Measurements from ENCODE around the gene PRRC2B. TPM values are rescaled to one million over a fixed set of nuclear protein-coding genes. Genes with fewer than 3 reads are reported as not detected.

PRRC2B gene
- total and polyA plus RNA-seq, 4 donors = 10.3 to 44.3 (median 27.0) TPM

- H3K4me3 ChIP-seq (ENCODE audit: low read depth in 1 of 3, low read length in 3 of 3) = no peak overlapping the region
- no peaks in the 10 kb centered on the region for H3K9me3 ChIP-seq (ENCODE audit: control insufficient read depth in 4 of 4, low read length in 3 of 4)
- TF ChIP-seq MAX (IDR thresholded peaks at IDR 0.05) = no peak
- TF ChIP-seq CTCF (IDR thresholded peaks at IDR 0.05; ENCODE audit: low read depth, low read length, missing input control) = no peak
- TF ChIP-seq REST (IDR thresholded peaks at IDR 0.05) = no peak
- no peak for TF ChIP-seq HNF4A (conservative IDR thresholded peaks at IDR 0.05)
- TF ChIP-seq EGR1 (IDR thresholded peaks at IDR 0.05; ENCODE audit: low read depth in 2 of 2) = no peak
- TF ChIP-seq NR2F2 (IDR thresholded peaks at IDR 0.05) = no peak
- TF ChIP-seq FOXA1 (IDR thresholded peaks at IDR 0.05) = no peak
- no peak for TF ChIP-seq FOXA2 (IDR thresholded peaks at IDR 0.05)
- no peak for TF ChIP-seq TAF1 (conservative IDR thresholded peaks at IDR 0.05)
- TF ChIP-seq HNF4G (IDR thresholded peaks at IDR 0.05) = no peak
- no peak for TF ChIP-seq SP1 (IDR thresholded peaks at IDR 0.05)
- TF ChIP-seq YY1 (IDR thresholded peaks at IDR 0.05) = no peak
- no peak for TF ChIP-seq JUND (IDR thresholded peaks at IDR 0.05)
- TF ChIP-seq RXRA (IDR thresholded peaks at IDR 0.05) = no peak
- no peak for TF ChIP-seq GABPA (IDR thresholded peaks at IDR 0.05 in 1 of 2, conservative IDR thresholded peaks at IDR 0.05 in 1 of 2)
- TF ChIP-seq ZBTB33 (IDR thresholded peaks at IDR 0.05) = no peak
- TF ChIP-seq RAD21 (IDR thresholded peaks at IDR 0.05) = no peak
- TF ChIP-seq ATF3 (IDR thresholded peaks at IDR 0.05) = no peak
- no peaks in the 10 kb centered on the region for H3K27me3 ChIP-seq (ENCODE audit: control insufficient read depth in 4 of 4, insufficient read depth in 4 of 4, low read length in 3 of 4)
- H3K4me1 ChIP-seq (ENCODE audit: control insufficient read depth in 4 of 4, insufficient read depth in 4 of 4, low read length in 3 of 4) = peaks cover 0 to 6% (median 0%) of the 10 kb centered on the region in 4 donors
- H3K27ac ChIP-seq (ENCODE audit: low read depth in 1 of 2, low read length in 2 of 2) = peak overlapping the region in 1 of 2 donors; percentile 13
- H3K9ac ChIP-seq (ENCODE audit: low read depth in 1 of 2, low read length in 2 of 2) = no peak overlapping the region
- peaks cover 12 to 56% (median 45%) of the 10 kb centered on the region in 4 donors for H3K36me3 ChIP-seq (ENCODE audit: control insufficient read depth in 4 of 4, insufficient read depth in 3 of 4, low read depth in 1 of 4, low read length in 3 of 4)
- DNase-seq (ENCODE audit: low spot score) = no peak
- WGBS = 89% methylated on average over 3 of the region's 3 CpGs
Observed at GRCh38 chr9:131433302-131433854, 39.5 kb downstream of the PRRC2B start.

Data from liver (tissue), 9 donors.